CD14-positive monocyte (primary cell): ENCODE measurements around the gene WDR33. TPM values are rescaled to one million over a fixed set of nuclear protein-coding genes. Genes with fewer than 3 reads are reported as not detected.

Source experiments
- DNase-seq, 3 donors: peaks; one replicate each; pipeline ENCODE4 v3.0.0-alpha.2; 2011 to 2022
- H2AFZ ChIP-seq: 2 replicates; pipeline ENCODE4 v1.6.0; 2012; ENCODE audit warnings: mild to moderate bottlenecking, low read depth, low read length, inconsistent platforms; ENCODE audit not compliant: insufficient read depth, poor library complexity, severe bottlenecking
- H3K27ac ChIP-seq, 2 donors: 1 replicate in 1 of 2; 2 replicates in 1 of 2; pipeline ENCODE4 v1.5.1; 2012 to 2013; ENCODE audit warnings: low read length in 2 of 2, control low read depth in 1 of 2, inconsistent platforms in 1 of 2, low read depth in 1 of 2, mild to moderate bottlenecking in 1 of 2
- H3K27me3 ChIP-seq, 2 donors: one replicate each; pipeline versions ENCODE4 v1.6.0 to v1.6.1; 2011 to 2013; ENCODE audit warnings: low read length in 2 of 2; ENCODE audit not compliant: control insufficient read depth in 2 of 2, insufficient read depth in 2 of 2
- H3K36me3 ChIP-seq, 2 donors: replicated peaks in 1 of 2; 1 replicate in 1 of 2; 2 replicates in 1 of 2; pipeline versions ENCODE4 v1.5.1 to v1.6.1; 2012 to 2013; ENCODE audit warnings: low read length in 2 of 2, control low read depth in 1 of 2, inconsistent platforms in 1 of 2, mild to moderate bottlenecking in 1 of 2; ENCODE audit not compliant: insufficient read depth in 2 of 2, control insufficient read depth in 1 of 2
- H3K4me1 ChIP-seq, 2 donors: 1 replicate in 1 of 2; 2 replicates in 1 of 2; pipeline versions ENCODE4 v1.5.1 to v1.6.1; 2012 to 2013; ENCODE audit warnings: low read length in 2 of 2, control low read depth in 1 of 2, inconsistent platforms in 1 of 2, mild to moderate bottlenecking in 1 of 2, moderate library complexity in 1 of 2; ENCODE audit not compliant: insufficient read depth in 2 of 2, control insufficient read depth in 1 of 2
- H3K4me2 ChIP-seq: replicated peaks from 2 replicates; pipeline ENCODE3; 2012; ENCODE audit warnings: low read length, moderate library complexity, mild to moderate bottlenecking; ENCODE audit not compliant: poor library complexity, severe bottlenecking; ENCODE audit errors: extremely low read depth
- H3K4me3 ChIP-seq, 3 experiments: fragments of 200-600 bp in 1 of 3; sonication (generic) in 1 of 3; replicated peaks in 1 of 3; 1 replicate in 2 of 3; 2 replicates in 1 of 3; pipeline ENCODE4 v1.5.1; 2011 to 2013; ENCODE audit warnings: low read length in 3 of 3, mild to moderate bottlenecking in 3 of 3, control low read depth in 2 of 3, low read depth in 2 of 3, inconsistent platforms in 1 of 3, moderate library complexity in 1 of 3
- H3K79me2 ChIP-seq: 2 replicates; pipeline ENCODE4 v1.6.0; 2012; ENCODE audit warnings: mild to moderate bottlenecking, control low read depth, inconsistent platforms, low read length, moderate library complexity; ENCODE audit not compliant: insufficient read depth
- H3K9ac ChIP-seq: 2 replicates; pipeline ENCODE4 v1.6.0; 2017; ENCODE audit warnings: low read length, mild to moderate bottlenecking; ENCODE audit not compliant: insufficient read depth, poor library complexity, severe bottlenecking
- H3K9me3 ChIP-seq, 2 donors: replicated peaks in 1 of 2; 1 replicate in 1 of 2; 2 replicates in 1 of 2; pipeline versions ENCODE4 v1.5.1 to v1.6.1; 2012 to 2013; ENCODE audit warnings: low read length in 2 of 2, control low read depth in 1 of 2; ENCODE audit not compliant: control insufficient read depth in 1 of 2, insufficient read depth in 1 of 2
- H4K20me1 ChIP-seq: 2 replicates; pipeline ENCODE4 v1.6.0; 2012; ENCODE audit warnings: mild to moderate bottlenecking, low read length, control low read depth, moderate library complexity; ENCODE audit not compliant: insufficient read depth
- H3K27ac Mint-ChIP-seq, 7 donors: one replicate each; pipeline ENCODE4 v1.8.0; 2020; ENCODE audit warnings: mild to moderate bottlenecking in 7 of 7, mixed read lengths in 7 of 7, moderate library complexity in 6 of 7, inconsistent platforms in 2 of 7
- H3K27me3 Mint-ChIP-seq, 3 donors: one replicate each; pipeline ENCODE4 v1.8.0; 2021 to 2022; ENCODE audit warnings: low read depth in 3 of 3, mild to moderate bottlenecking in 3 of 3, mixed read lengths in 3 of 3, moderate library complexity in 3 of 3, inconsistent platforms in 1 of 3
- H3K36me3 Mint-ChIP-seq, 2 donors: one replicate each; pipeline ENCODE4 v1.8.0; 2020; ENCODE audit warnings: mixed read lengths in 2 of 2, inconsistent platforms in 1 of 2, mild to moderate bottlenecking in 1 of 2
- H3K4me1 Mint-ChIP-seq: one replicate; pipeline ENCODE4 v1.8.0; 2020; ENCODE audit warnings: mild to moderate bottlenecking, mixed read lengths
- H3K4me3 Mint-ChIP-seq, 2 donors: one replicate each; pipeline ENCODE4 v1.8.0; 2020; ENCODE audit warnings: mild to moderate bottlenecking in 2 of 2, mixed read lengths in 2 of 2, moderate library complexity in 1 of 2
- H3K9me3 Mint-ChIP-seq, 7 donors: one replicate each; pipeline ENCODE4 v1.8.0; 2020 to 2022; ENCODE audit warnings: mixed read lengths in 7 of 7, mild to moderate bottlenecking in 6 of 7, moderate library complexity in 6 of 7, inconsistent platforms in 2 of 7
- CTCF ChIP-seq: fragments of 200-600 bp; IDR thresholded peaks from one replicate; pipeline ENCODE4 v1.8.0; 2022; ENCODE audit warnings: antibody characterized with exemption, mild to moderate bottlenecking
- WGBS: methylation state at CpG from one replicate; pipeline ENCODE4 v1.1.5; 2013; ENCODE audit warnings: missing lambda C conversion rate; ENCODE audit not compliant: insufficient coverage; 5-methylcytosine and 5-hydroxymethylcytosine counted together
- intact Hi-C, 2 donors: fragments of 100-400 bp; cut with micrococcal nuclease; formaldehyde crosslinking; loops; one replicate each; pipeline versions ENCODE4 v1.15.0 to v1.15.1; 2023
- polyA plus RNA-seq, 3 donors: library from polyadenylated mRNA; depleted of rRNA in 1 of 3; unstranded in 2 of 3; stranded (reverse) in 1 of 3; fragments of 300-500 nt in 2 of 3; fragments of >200 nt in 1 of 3; fragmentation: Illumina TruSeq in 2 of 3; gene quantifications; 1 replicate in 2 of 3; 2 replicates in 1 of 3; pipeline ENCODE4 v1.2.3, GENCODE V29; 2012 to 2021

The WDR33 gene
- polyA plus RNA-seq, 3 donors, result 12.5 to 19.6 (median 12.6) TPM

DNA sequence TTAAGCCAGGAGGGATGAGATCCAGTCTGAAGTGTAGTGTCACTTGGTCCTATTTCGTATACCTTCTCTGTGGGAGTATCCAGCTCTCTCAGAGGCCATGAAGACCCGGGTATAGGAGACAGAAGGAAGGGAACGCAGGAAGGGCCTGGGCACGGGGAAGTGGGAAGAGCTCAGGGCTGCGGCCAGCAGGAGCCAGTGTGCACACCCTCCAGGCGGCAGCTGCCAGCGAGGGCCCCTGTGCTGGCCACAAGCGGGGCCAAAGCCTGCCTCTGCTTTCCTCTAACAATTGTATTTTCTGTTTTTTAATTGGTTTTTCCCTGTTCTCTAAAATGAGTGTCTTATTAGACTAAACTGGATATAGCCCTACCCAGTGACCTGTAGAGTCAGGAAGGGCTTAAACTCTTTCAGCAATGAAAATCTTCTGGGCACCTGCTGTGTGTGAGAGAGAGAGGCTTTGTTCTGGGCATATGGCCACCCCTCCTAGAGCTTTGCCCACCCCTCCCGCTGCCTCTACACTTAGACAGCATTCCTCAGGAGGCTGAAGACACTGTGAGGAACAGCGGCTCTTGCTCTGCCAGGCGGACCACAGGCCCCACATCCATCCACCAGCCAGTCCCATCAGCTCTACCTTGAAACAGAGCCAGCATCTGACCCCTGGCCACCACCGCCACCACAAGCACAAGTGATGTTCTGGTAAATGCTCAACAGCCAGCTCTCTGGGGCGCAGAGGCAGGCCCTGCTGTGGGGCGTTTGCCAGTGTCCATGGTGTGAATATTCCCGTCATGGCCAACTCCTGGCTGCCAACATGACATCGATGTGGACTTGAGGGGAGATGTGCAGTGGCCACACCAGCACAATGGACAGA, 155.5 kb downstream of the WDR33 start:
- WGBS, result 81% methylated on average over 8 of the region's 16 CpGs
- no peak overlapping the region for H3K27ac Mint-ChIP-seq
- Histone ChIP-seq H3K27ac (no peak overlapping the region), H3K9ac (no peak overlapping the region), H4K20me1 (no peaks in the 10 kb centered on the region), H3K27me3 (no peaks in the 10 kb centered on the region), H3K36me3 (no peaks in the 10 kb centered on the region), H3K4me2 (no peak overlapping the region), H2AFZ (no peak overlapping the region), H3K79me2 (no peaks in the 10 kb centered on the region), H3K4me3 (no peak overlapping the region), H3K9me3 (peaks cover 0 to 7% of the 10 kb centered on the region in 2 donors), H3K4me1 (no peaks in the 10 kb centered on the region)
- DNase-seq, result no peak
- H3K36me3 Mint-ChIP-seq, result no peaks in the 10 kb centered on the region
- peaks cover 0 to 7% (median 5%) of the 10 kb centered on the region in 7 donors for H3K9me3 Mint-ChIP-seq
- intact Hi-C loops, result no loop called here
- peaks cover 0 to 5% (median 4%) of the 10 kb centered on the region in 3 donors for H3K27me3 Mint-ChIP-seq
- no peak overlapping the region for H3K4me3 Mint-ChIP-seq
- peaks cover 11% of the 10 kb centered on the region for H3K4me1 Mint-ChIP-seq
- TF ChIP-seq CTCF, result no peak

DNA sequence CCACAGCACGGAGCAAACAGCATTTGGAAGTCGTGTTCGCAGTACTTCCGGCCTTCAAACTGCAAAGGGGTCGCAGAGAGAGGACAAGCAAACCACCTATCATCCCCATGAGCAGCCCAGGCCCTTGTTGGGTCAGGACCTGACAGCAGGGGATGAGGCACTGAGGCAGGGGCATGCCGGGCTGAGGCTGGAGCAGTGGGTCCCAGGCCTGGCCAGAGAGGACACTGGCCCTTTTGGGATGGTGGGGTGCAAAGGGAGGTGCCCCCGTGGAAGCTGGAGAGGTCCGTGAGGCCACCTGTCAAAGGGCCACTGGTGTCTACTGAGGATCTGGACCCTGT, 156.2 kb downstream of the WDR33 start:
- WGBS, result 96% methylated on average over 7 of the region's 8 CpGs
- intact Hi-C loops, result no loop called here

More for the DNA sequence above, 156.2 kb downstream of the WDR33 start:
- peaks cover 10% of the 10 kb centered on the region for H3K4me1 Mint-ChIP-seq
- peaks cover 0 to 2% (median under 1%) of the 10 kb centered on the region in 7 donors for H3K9me3 Mint-ChIP-seq
- Histone ChIP-seq H3K36me3 (no peaks in the 10 kb centered on the region), H3K27me3 (no peaks in the 10 kb centered on the region), H2AFZ (no peak overlapping the region), H3K4me3 (no peak overlapping the region), H4K20me1 (no peaks in the 10 kb centered on the region), H3K9me3 (peaks cover 0 to 1% of the 10 kb centered on the region in 2 donors), H3K27ac (no peak overlapping the region), H3K9ac (no peak overlapping the region), H3K79me2 (no peaks in the 10 kb centered on the region), H3K4me1 (no peaks in the 10 kb centered on the region), H3K4me2 (no peak overlapping the region)
- no peak for DNase-seq
- TF ChIP-seq CTCF, result no peak
- H3K27me3 Mint-ChIP-seq, result peaks cover 0 to 5% (median 4%) of the 10 kb centered on the region in 3 donors
- no peaks in the 10 kb centered on the region for H3K36me3 Mint-ChIP-seq
- no peak overlapping the region for H3K27ac Mint-ChIP-seq
- H3K4me3 Mint-ChIP-seq, result no peak overlapping the region
